GM12878 (cell line): ENCODE results near the gene TMED10. TPM values are rescaled to one million over a fixed set of nuclear protein-coding genes. Genes with fewer than 3 reads are reported as not detected.

Experiments
- ATAC-seq: fragments of 200-7000 bp; cut with Tn5 transposase; 3 replicates; pipeline ENCODE4 v1.9.1; 2020; ENCODE audit warnings: mild to moderate bottlenecking, moderate library complexity
- BruUV-seq: library from RNA; stranded (reverse); fragments of 400-500 nt; replicated peaks from 2 replicates; lab custom pipeline; 2021; lab: Mats Ljungman, UMichigan
- CTCF ChIA-PET: fragments of 300-600 bp; sonication (Branson Sonifier 250); formaldehyde crosslinking; extraction: SDS; loops from one replicate; lab custom pipeline; 2021; ENCODE audit warnings: inconsistent platforms; lab: Yijun Ruan, JAX
- POLR2A ChIA-PET: fragments of 350-600 bp; formaldehyde crosslinking; extraction: SDS; loops from one replicate; lab custom pipeline; 2021; ENCODE audit warnings: inconsistent platforms; lab: Charles Lee
- RAD21 ChIA-PET: fragments of 300-600 bp; sonication (Branson Sonifier 250); formaldehyde crosslinking; loops from one replicate; lab custom pipeline; 2023; ENCODE audit warnings: antibody characterized with exemption; ENCODE audit not compliant: unreplicated experiment; lab: Charles Lee
- SMC1A ChIA-PET: fragments of 300-600 bp; sonication (Branson Sonifier 250); formaldehyde crosslinking; loops from one replicate; lab custom pipeline; 2023; ENCODE audit not compliant: unreplicated experiment, uncharacterized antibody; lab: Charles Lee
- DNase-seq: peaks from one replicate; pipeline ENCODE4 v3.0.0-alpha.2; 2011; ENCODE audit warnings: low read depth, low spot score
- FAIRE-seq: peaks from 3 replicates; lab custom pipeline; 2011; peaks lifted over from hg19 to GRCh38; lab: Jason Lieb, UNC
- H2AFZ ChIP-seq: 2 replicates; pipeline ENCODE4 v1.6.0; 2011; ENCODE audit warnings: low read depth, low read length, control low read depth; ENCODE audit not compliant: control insufficient read depth
- H3K27ac ChIP-seq: 2 replicates; pipeline ENCODE4 v1.5.1; 2011; ENCODE audit warnings: control low read depth; ENCODE audit not compliant: control insufficient read depth, insufficient read depth
- H3K27me3 ChIP-seq, 2 experiments: replicated peaks in 1 of 2; 2 replicates each; pipeline versions ENCODE4 v1.6.0 to v1.6.1; 2011; ENCODE audit warnings: low read length in 1 of 2; ENCODE audit not compliant: control insufficient read depth in 2 of 2, insufficient read depth in 2 of 2
- H3K36me3 ChIP-seq, 2 experiments: 2 replicates each; pipeline ENCODE4 v1.5.1; 2011; ENCODE audit warnings: low read length in 1 of 2; ENCODE audit not compliant: control insufficient read depth in 2 of 2, insufficient read depth in 2 of 2
- H3K4me1 ChIP-seq: 2 replicates; pipeline ENCODE4 v1.6.1; 2011; ENCODE audit warnings: mild to moderate bottlenecking, low read length, moderate library complexity, mixed read lengths; ENCODE audit not compliant: control insufficient read depth, insufficient read depth
- H3K4me2 ChIP-seq: 2 replicates; pipeline ENCODE4 v1.6.0; 2011; ENCODE audit warnings: control low read depth; ENCODE audit not compliant: control insufficient read depth, insufficient read depth
- H3K4me3 ChIP-seq: fragments of 200-600 bp; sonication (generic); 2 replicates; pipeline ENCODE4 v1.5.1; 2016
- H3K79me2 ChIP-seq: 2 replicates; pipeline ENCODE4 v1.6.0; 2011; ENCODE audit warnings: low read length; ENCODE audit not compliant: control insufficient read depth, insufficient read depth
- H3K9ac ChIP-seq: 2 replicates; pipeline ENCODE4 v1.8.0; 2011; ENCODE audit warnings: low read length, control low read depth, mixed read lengths; ENCODE audit not compliant: control insufficient read depth, insufficient read depth
- H3K9me3 ChIP-seq: replicated peaks from 3 replicates; pipeline ENCODE4 v1.5.1; 2011; ENCODE audit warnings: mild to moderate bottlenecking, low read length; ENCODE audit not compliant: control insufficient read depth, insufficient read depth
- H4K20me1 ChIP-seq: 2 replicates; pipeline ENCODE4 v1.6.0; 2011; ENCODE audit not compliant: control insufficient read depth, insufficient read depth
- ATF7 ChIP-seq: fragments of 450-650 bp; IDR thresholded peaks from 2 replicates; pipeline ENCODE4 v1.6.1; 2016; ENCODE audit warnings: low read depth, mild to moderate bottlenecking
- BACH1 ChIP-seq: fragments of 450-650 bp; IDR thresholded peaks from 2 replicates; pipeline ENCODE4 v1.6.1; 2017; ENCODE audit warnings: mild to moderate bottlenecking, borderline replicate concordance
- BMI1 ChIP-seq: fragments of 450-650 bp; IDR thresholded peaks from 2 replicates; pipeline ENCODE4 v1.6.1; 2016; ENCODE audit warnings: mild to moderate bottlenecking, moderate library complexity, borderline replicate concordance
- CBFB ChIP-seq: IDR thresholded peaks from 2 replicates; pipeline ENCODE4 v1.6.1; 2016; ENCODE audit warnings: antibody characterized with exemption, low read depth
- CBX3 ChIP-seq: fragments of 200-600 bp; sonication (generic); IDR thresholded peaks from 2 replicates; pipeline ENCODE4 v1.6.1; 2016; ENCODE audit warnings: low read depth, borderline replicate concordance
- CHD4 ChIP-seq: fragments of 200-600 bp; sonication (generic); IDR thresholded peaks from 2 replicates; pipeline ENCODE4 v1.6.1; 2016; ENCODE audit warnings: mild to moderate bottlenecking
- MEF2A ChIP-seq: IDR thresholded peaks from 2 replicates; pipeline ENCODE4 v1.6.1; 2011; ENCODE audit warnings: low read depth, mild to moderate bottlenecking, low read length, moderate library complexity; ENCODE audit not compliant: insufficient read depth
- MTA2 ChIP-seq: fragments of 450-650 bp; IDR thresholded peaks from 2 replicates; pipeline ENCODE4 v1.6.1; 2016; ENCODE audit warnings: low read depth, mild to moderate bottlenecking, moderate library complexity
- NFXL1 ChIP-seq: fragments of 450-650 bp; IDR thresholded peaks from 2 replicates; pipeline ENCODE4 v1.6.1; 2017; ENCODE audit warnings: antibody characterized with exemption, mild to moderate bottlenecking, borderline replicate concordance
- NR2F1 ChIP-seq: fragments of 450-650 bp; conservative IDR thresholded peaks from 2 replicates; pipeline ENCODE4 v1.6.1; 2017; ENCODE audit warnings: mild to moderate bottlenecking
- SMAD5 ChIP-seq: IDR thresholded peaks from 2 replicates; pipeline ENCODE4 v1.6.1; 2016; ENCODE audit warnings: antibody characterized with exemption, low read depth
- SMARCA5 ChIP-seq: fragments of 450-650 bp; IDR thresholded peaks from 2 replicates; pipeline ENCODE4 v1.6.1; 2017; ENCODE audit warnings: mild to moderate bottlenecking
- WGBS: methylation state at CpG from one replicate; pipeline ENCODE4 v1.1.6; 2016; ENCODE audit warnings: low lambda C conversion rate; ENCODE audit not compliant: insufficient replicate concordance, insufficient coverage; ENCODE audit errors: missing lambda C conversion rate; 5-methylcytosine and 5-hydroxymethylcytosine counted together
- in situ Hi-C: fragments of 300-500 bp; cut with MboI; formaldehyde crosslinking; loops from 9 replicates; pipeline ENCODE4 v1.14.3; 2018; ENCODE audit warnings: mixed read lengths
- intact Hi-C: fragments of 100-400 bp; cut with micrococcal nuclease; formaldehyde crosslinking; loops from one replicate; pipeline ENCODE4 v1.14.2; 2022; ENCODE audit not compliant: unreplicated experiment
- polyA plus RNA-seq, 11 experiments: library from polyadenylated mRNA; depleted of rRNA in 4 of 11; unstranded in 6 of 11; stranded (reverse) in 5 of 11; fragments of >200 nt; fragmentation: Nextera tagmentation in 4 of 11; fragmentation: Illumina TruSeq in 1 of 11; extraction: Ambion mirVana in 4 of 11; extraction: Trizol in 1 of 11; gene quantifications; 1 replicate in 1 of 11; 2 replicates in 10 of 11; pipeline versions ENCODE4 v1.2.1 to v1.2.3, GENCODE V29; 2011 to 2016; ENCODE audit warnings: inconsistent platforms in 2 of 11, missing spikeins in 2 of 11, low read depth in 1 of 11
- total RNA-seq, 4 experiments: library from RNA; depleted of rRNA in 3 of 4; stranded (reverse); fragments of >200 nt in 3 of 4; fragmentation: Illumina TruSeq in 1 of 4; extraction: Trizol in 1 of 4; gene quantifications; 2 replicates each; pipeline versions ENCODE4 v1.2.1 to v1.2.3, GENCODE V29; 2013 to 2021
- TF ChIP-seq, protein P1 (sequence below): IDR thresholded peaks from 2 replicates; pipeline ENCODE4 v1.6.1; 2011; ENCODE audit warnings: borderline replicate concordance, low read depth, mild to moderate bottlenecking, moderate library complexity, low read length; ENCODE audit not compliant: insufficient read depth, poor library complexity, severe bottlenecking
- TF ChIP-seq, protein P2 (sequence below): fragments of 150-350 bp; IDR thresholded peaks from 2 replicates; pipeline ENCODE4 v1.6.1; 2016; ENCODE audit warnings: low read depth, low read length
- TF ChIP-seq, protein P3 (sequence below): fragments of 450-650 bp; IDR thresholded peaks from 2 replicates; pipeline ENCODE4 v1.6.1; 2017; ENCODE audit warnings: mild to moderate bottlenecking

The TMED10 gene
- total and polyA plus RNA-seq, 10 of the 15 experiments (the other 5 are each of a cell fraction or from before 2014, with no cell fraction given), result 99.8 to 270 (median 180) TPM

DNA sequence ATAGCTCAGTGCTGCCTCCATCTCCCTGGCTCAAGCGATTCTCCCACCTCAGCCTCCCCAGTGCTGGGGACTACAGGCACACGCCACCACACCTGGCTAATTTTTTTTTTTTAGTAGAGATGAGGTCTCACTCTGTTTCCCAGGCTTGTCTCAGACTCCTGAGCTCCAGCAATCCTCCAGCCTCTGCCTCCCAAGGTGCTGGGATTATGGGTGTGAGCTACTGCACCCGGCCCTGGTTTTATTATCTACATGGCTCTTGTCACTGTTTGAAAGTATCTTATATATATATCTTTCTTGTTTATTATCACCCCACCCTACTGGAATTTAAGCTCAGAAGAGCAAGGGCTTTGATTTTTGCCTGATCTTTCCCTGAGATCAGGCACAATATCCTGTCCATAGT lies 7.6 kb upstream of the TMED10 start (continued):
- TF ChIP-seq MTA2 (no peak), SMARCA5 (no peak), CBX3 (no peak)
- TF ChIP-seq, protein P1, sequence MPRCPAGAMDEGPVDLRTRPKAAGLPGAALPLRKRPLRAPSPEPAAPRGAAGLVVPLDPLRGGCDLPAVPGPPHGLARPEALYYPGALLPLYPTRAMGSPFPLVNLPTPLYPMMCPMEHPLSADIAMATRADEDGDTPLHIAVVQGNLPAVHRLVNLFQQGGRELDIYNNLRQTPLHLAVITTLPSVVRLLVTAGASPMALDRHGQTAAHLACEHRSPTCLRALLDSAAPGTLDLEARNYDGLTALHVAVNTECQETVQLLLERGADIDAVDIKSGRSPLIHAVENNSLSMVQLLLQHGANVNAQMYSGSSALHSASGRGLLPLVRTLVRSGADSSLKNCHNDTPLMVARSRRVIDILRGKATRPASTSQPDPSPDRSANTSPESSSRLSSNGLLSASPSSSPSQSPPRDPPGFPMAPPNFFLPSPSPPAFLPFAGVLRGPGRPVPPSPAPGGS, result no peak
- TF ChIP-seq, all 136 proteins: peak for 0

DNA sequence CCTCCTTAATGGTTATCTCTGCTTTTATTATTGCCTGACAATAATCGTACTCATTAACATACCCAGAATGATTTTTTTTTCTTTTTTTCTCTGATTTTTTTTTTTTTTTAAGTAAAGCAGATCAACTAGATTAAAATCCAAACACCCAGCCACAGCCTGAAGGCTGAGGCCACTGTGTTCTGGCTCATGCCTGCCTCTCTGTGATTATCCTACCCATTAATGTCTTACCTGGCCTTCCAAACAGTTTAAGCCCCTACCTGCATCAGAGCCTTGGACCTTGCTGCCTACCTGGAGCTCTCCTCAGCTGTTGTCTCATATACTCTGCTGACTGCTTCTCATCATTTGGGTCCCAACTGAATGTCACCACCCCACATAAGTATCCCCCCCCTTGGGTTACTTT lies 6.8 kb upstream of the TMED10 start:
- Histone ChIP-seq H2AFZ (no peak overlapping the region), H3K4me2 (no peak overlapping the region), H4K20me1 (no peaks in the 10 kb centered on the region), H3K36me3 (no peaks in the 10 kb centered on the region), H3K4me1 (peaks cover 21% of the 10 kb centered on the region), H3K9ac (no peak overlapping the region), H3K9me3 (no peaks in the 10 kb centered on the region), H3K27me3 (no peaks in the 10 kb centered on the region; a peak in 1 of 4 replicates), H3K4me3 (no peak overlapping the region), H3K79me2 (no peaks in the 10 kb centered on the region), H3K27ac (no peak overlapping the region)
- ChIA-PET CTCF (interaction anchor here (0.6 to 1.9 kb wide), 7 partner anchors 12 to 344 kb away, joined by 3 to 8 read pairs (median 4); no protein-coding TSS in a partner anchor), POLR2A (interaction anchor here (0.6 to 1.1 kb wide), 3 partner anchors 34 to 332 kb away, joined by 3 to 4 read pairs (median 3); no protein-coding TSS in a partner anchor), SMC1A (interaction anchor here (1.0 to 1.6 kb wide), 2 partner anchors 39 to 112 kb away, joined by 3 to 7 read pairs; no protein-coding TSS in a partner anchor), RAD21 (no interaction called here)
- in situ Hi-C loops (no loop called here), intact Hi-C loops (no loop called here)
- DNase-seq (no peak), FAIRE-seq (no peak), ATAC-seq (no peak)
- no TSS peak for BruUV-seq
- WGBS, result 94% methylated on average over 1 of the region's 1 CpG
- TF ChIP-seq SMAD5 (no peak), MEF2A (no peak), BACH1 (no peak), MTA2 (no peak), BMI1 (no peak), CBFB (no peak), CHD4 (no peak), NFXL1 (no peak), ATF7 (no peak), NR2F1 (no peak)
- TF ChIP-seq, protein P2, sequence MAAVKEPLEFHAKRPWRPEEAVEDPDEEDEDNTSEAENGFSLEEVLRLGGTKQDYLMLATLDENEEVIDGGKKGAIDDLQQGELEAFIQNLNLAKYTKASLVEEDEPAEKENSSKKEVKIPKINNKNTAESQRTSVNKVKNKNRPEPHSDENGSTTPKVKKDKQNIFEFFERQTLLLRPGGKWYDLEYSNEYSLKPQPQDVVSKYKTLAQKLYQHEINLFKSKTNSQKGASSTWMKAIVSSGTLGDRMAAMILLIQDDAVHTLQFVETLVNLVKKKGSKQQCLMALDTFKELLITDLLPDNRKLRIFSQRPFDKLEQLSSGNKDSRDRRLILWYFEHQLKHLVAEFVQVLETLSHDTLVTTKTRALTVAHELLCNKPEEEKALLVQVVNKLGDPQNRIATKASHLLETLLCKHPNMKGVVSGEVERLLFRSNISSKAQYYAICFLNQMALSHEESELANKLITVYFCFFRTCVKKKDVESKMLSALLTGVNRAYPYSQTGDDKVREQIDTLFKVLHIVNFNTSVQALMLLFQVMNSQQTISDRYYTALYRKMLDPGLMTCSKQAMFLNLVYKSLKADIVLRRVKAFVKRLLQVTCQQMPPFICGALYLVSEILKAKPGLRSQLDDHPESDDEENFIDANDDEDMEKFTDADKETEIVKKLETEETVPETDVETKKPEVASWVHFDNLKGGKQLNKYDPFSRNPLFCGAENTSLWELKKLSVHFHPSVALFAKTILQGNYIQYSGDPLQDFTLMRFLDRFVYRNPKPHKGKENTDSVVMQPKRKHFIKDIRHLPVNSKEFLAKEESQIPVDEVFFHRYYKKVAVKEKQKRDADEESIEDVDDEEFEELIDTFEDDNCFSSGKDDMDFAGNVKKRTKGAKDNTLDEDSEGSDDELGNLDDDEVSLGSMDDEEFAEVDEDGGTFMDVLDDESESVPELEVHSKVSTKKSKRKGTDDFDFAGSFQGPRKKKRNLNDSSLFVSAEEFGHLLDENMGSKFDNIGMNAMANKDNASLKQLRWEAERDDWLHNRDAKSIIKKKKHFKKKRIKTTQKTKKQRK, result no peak
- TF ChIP-seq, protein P1, result no peak
- TF ChIP-seq, protein P3, sequence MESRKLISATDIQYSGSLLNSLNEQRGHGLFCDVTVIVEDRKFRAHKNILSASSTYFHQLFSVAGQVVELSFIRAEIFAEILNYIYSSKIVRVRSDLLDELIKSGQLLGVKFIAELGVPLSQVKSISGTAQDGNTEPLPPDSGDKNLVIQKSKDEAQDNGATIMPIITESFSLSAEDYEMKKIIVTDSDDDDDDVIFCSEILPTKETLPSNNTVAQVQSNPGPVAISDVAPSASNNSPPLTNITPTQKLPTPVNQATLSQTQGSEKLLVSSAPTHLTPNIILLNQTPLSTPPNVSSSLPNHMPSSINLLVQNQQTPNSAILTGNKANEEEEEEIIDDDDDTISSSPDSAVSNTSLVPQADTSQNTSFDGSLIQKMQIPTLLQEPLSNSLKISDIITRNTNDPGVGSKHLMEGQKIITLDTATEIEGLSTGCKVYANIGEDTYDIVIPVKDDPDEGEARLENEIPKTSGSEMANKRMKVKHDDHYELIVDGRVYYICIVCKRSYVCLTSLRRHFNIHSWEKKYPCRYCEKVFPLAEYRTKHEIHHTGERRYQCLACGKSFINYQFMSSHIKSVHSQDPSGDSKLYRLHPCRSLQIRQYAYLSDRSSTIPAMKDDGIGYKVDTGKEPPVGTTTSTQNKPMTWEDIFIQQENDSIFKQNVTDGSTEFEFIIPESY, result no peak
